Adrenal gland (tissue), 5 donors: ENCODE results near the gene P2RY4.

Source experiments
- CTCF ChIP-seq, 6 experiments: fragments of 450-650 bp in 4 of 6; fragments of 200-600 bp in 2 of 6; sonication (generic) in 1 of 6; IDR thresholded peaks; 1 replicate in 5 of 6; 2 replicates in 1 of 6; pipeline versions ENCODE4 v1.5.1 to v1.8.0; 2016 to 2021; ENCODE audit warnings: antibody characterized with exemption in 6 of 6, mild to moderate bottlenecking in 2 of 6, moderate library complexity in 1 of 6
- POLR2A ChIP-seq, 2 donors: fragments of 450-650 bp; IDR thresholded peaks; one replicate each; pipeline ENCODE4 v1.6.1; 2017; ENCODE audit warnings: antibody characterized with exemption in 2 of 2, mild to moderate bottlenecking in 2 of 2, moderate library complexity in 1 of 2
- donor health status: DM: no; HTN: no; CAD: no.

- no peak for TF ChIP-seq CTCF (IDR thresholded peaks at IDR 0.05)
- no peak for TF ChIP-seq POLR2A (IDR thresholded peaks at IDR 0.05)
Observed at GRCh38 chrX:70301716-70302115, 41.7 kb upstream of the P2RY4 start.
